Ishikawa (cell line): ENCODE measurements around the gene CLEC1B.

Source experiments
- CEBPB ChIP-seq: IDR thresholded peaks from 2 replicates; pipeline ENCODE4 v1.6.1; 2012
- CREB1 ChIP-seq: IDR thresholded peaks from 2 replicates; pipeline ENCODE4 v1.6.1; 2012; ENCODE audit warnings: low read depth
- EGR1 ChIP-seq: IDR thresholded peaks from 2 replicates; pipeline ENCODE4 v1.6.1; 2012
- EP300 ChIP-seq: IDR thresholded peaks from 2 replicates; pipeline ENCODE4 v1.6.1; 2012; ENCODE audit warnings: borderline replicate concordance
- FOXM1 ChIP-seq: IDR thresholded peaks from 2 replicates; pipeline ENCODE4 v1.6.1; 2012; ENCODE audit warnings: low read depth, borderline replicate concordance
- NFIC ChIP-seq: IDR thresholded peaks from 2 replicates; pipeline ENCODE4 v1.6.1; 2012
- RAD21 ChIP-seq: IDR thresholded peaks from 2 replicates; pipeline ENCODE4 v1.6.1; 2012; ENCODE audit warnings: low read depth
- TAF1 ChIP-seq: IDR thresholded peaks from 2 replicates; pipeline ENCODE4 v1.6.1; 2012; ENCODE audit warnings: low read depth, mild to moderate bottlenecking
- TCF12 ChIP-seq: IDR thresholded peaks from 2 replicates; pipeline ENCODE4 v1.6.1; 2012; ENCODE audit warnings: low read depth
- TEAD4 ChIP-seq: IDR thresholded peaks from 2 replicates; pipeline ENCODE4 v1.6.1; 2012
- YY1 ChIP-seq: IDR thresholded peaks from 2 replicates; pipeline ENCODE4 v1.6.1; 2012; ENCODE audit warnings: low read depth
- ZBTB7A ChIP-seq: IDR thresholded peaks from 2 replicates; pipeline ENCODE4 v1.6.1; 2012; ENCODE audit warnings: low read depth
- TF ChIP-seq, protein P1 (sequence below): IDR thresholded peaks from 2 replicates; pipeline ENCODE4 v1.6.1; 2012
- TF ChIP-seq, protein P2 (sequence below): IDR thresholded peaks from 2 replicates; pipeline ENCODE4 v1.6.1; 2012; ENCODE audit warnings: low read depth, mild to moderate bottlenecking
- TF ChIP-seq, protein P3 (sequence below): IDR thresholded peaks from 2 replicates; pipeline ENCODE4 v1.6.1; 2012

CLEC1B gene

GRCh38 chr12:9960590-9960989 lies 38.3 kb downstream of the CLEC1B start:
- no peak for TF ChIP-seq EP300
- TF ChIP-seq NFIC: no peak
- TF ChIP-seq RAD21: no peak
- no peak for TF ChIP-seq ZBTB7A
- no peak for TF ChIP-seq TEAD4
- TF ChIP-seq, protein P1, sequence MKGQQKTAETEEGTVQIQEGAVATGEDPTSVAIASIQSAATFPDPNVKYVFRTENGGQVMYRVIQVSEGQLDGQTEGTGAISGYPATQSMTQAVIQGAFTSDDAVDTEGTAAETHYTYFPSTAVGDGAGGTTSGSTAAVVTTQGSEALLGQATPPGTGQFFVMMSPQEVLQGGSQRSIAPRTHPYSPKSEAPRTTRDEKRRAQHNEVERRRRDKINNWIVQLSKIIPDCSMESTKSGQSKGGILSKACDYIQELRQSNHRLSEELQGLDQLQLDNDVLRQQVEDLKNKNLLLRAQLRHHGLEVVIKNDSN: no peak
- TF ChIP-seq CEBPB: no peak
- TF ChIP-seq, protein P2, sequence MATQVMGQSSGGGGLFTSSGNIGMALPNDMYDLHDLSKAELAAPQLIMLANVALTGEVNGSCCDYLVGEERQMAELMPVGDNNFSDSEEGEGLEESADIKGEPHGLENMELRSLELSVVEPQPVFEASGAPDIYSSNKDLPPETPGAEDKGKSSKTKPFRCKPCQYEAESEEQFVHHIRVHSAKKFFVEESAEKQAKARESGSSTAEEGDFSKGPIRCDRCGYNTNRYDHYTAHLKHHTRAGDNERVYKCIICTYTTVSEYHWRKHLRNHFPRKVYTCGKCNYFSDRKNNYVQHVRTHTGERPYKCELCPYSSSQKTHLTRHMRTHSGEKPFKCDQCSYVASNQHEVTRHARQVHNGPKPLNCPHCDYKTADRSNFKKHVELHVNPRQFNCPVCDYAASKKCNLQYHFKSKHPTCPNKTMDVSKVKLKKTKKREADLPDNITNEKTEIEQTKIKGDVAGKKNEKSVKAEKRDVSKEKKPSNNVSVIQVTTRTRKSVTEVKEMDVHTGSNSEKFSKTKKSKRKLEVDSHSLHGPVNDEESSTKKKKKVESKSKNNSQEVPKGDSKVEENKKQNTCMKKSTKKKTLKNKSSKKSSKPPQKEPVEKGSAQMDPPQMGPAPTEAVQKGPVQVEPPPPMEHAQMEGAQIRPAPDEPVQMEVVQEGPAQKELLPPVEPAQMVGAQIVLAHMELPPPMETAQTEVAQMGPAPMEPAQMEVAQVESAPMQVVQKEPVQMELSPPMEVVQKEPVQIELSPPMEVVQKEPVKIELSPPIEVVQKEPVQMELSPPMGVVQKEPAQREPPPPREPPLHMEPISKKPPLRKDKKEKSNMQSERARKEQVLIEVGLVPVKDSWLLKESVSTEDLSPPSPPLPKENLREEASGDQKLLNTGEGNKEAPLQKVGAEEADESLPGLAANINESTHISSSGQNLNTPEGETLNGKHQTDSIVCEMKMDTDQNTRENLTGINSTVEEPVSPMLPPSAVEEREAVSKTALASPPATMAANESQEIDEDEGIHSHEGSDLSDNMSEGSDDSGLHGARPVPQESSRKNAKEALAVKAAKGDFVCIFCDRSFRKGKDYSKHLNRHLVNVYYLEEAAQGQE: no peak
- no peak for TF ChIP-seq CREB1
- TF ChIP-seq FOXM1: no peak
- no peak for TF ChIP-seq TCF12
- no peak for TF ChIP-seq YY1
- TF ChIP-seq, protein P3, sequence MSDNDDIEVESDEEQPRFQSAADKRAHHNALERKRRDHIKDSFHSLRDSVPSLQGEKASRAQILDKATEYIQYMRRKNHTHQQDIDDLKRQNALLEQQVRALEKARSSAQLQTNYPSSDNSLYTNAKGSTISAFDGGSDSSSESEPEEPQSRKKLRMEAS: no peak
- no peak for TF ChIP-seq TAF1
- TF ChIP-seq EGR1: no peak

DNA sequence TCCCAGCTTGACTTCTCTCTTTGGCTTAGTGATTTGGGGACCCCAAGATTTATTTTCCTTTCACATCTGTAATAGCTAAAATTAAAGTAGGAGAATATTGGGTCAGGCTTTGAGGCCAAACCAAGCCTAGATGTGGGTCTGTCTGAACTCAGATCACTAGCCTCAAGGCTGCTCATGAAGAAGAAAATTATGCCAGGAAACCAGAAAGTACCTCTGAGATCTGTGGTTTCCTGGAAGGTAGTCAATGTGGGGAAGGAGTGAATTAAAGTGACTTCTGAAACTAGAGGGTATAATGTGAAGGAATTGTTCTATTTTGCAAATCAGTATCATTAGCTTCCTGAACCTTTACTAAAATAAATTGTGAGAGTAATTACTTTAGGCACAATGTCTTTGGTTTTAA lies 41.1 kb downstream of the CLEC1B start:
- no peak for TF ChIP-seq CEBPB
- TF ChIP-seq TCF12: no peak
- no peak for TF ChIP-seq TEAD4
- TF ChIP-seq YY1: no peak
- TF ChIP-seq RAD21: no peak
- TF ChIP-seq, protein P1: no peak
- TF ChIP-seq, protein P2: no peak

DNA sequence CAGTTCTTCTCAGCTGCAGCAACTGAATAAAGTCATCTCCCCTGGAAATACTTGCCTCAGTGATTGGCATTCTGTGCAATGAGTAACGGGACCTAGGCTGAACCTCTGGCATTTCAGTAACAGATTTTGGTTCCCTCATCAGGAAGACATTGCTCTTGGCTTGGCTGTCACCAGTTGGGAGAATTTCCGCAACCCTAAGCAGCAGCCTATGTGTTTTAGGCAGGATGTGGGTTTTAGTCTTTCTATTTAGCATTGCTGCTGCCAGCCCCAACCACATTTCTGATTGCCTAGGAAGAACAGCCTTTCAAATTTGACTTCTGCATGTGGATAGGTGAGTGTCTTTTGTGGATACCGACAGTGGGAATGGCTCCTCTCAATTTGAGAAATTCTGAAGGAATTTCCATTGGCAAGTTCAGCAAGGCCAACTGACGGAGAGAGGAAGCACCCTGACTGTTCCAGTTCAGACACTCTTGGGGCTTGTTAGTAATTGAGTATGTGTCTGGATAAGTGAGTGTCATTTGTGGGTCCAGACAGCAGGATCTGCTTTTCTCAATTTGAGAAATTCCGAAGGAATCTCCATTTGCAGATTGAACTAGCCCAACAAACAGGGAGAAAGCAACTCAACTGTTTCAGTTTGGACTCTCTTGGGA lies 47.8 kb downstream of the CLEC1B start:
- TF ChIP-seq, protein P3: no peak
- TF ChIP-seq FOXM1: no peak
- TF ChIP-seq TCF12: no peak
- TF ChIP-seq, protein P1: no peak
- TF ChIP-seq CEBPB: no peak
- no peak for TF ChIP-seq ZBTB7A
- no peak for TF ChIP-seq NFIC
- TF ChIP-seq EGR1: no peak
- no peak for TF ChIP-seq CREB1
- no peak for TF ChIP-seq TAF1
- no peak for TF ChIP-seq TEAD4
- TF ChIP-seq, protein P2: no peak
- no peak for TF ChIP-seq YY1
- TF ChIP-seq RAD21: no peak
- no peak for TF ChIP-seq EP300

- TF ChIP-seq, protein P3: no peak
- TF ChIP-seq FOXM1: no peak
- no peak for TF ChIP-seq NFIC
- no peak for TF ChIP-seq CREB1
- no peak for TF ChIP-seq YY1
- TF ChIP-seq CEBPB: no peak
- TF ChIP-seq RAD21: no peak
- TF ChIP-seq TCF12: no peak
- TF ChIP-seq, protein P1: no peak
- no peak for TF ChIP-seq TAF1
- TF ChIP-seq EGR1: no peak
- TF ChIP-seq, protein P2: no peak
- TF ChIP-seq EP300: no peak
- no peak for TF ChIP-seq ZBTB7A
- no peak for TF ChIP-seq TEAD4
Observed at GRCh38 chr12:9948606-9949296, 50.2 kb downstream of the CLEC1B start.
